Measurements from ENCODE around the gene GPR137.

DNA sequence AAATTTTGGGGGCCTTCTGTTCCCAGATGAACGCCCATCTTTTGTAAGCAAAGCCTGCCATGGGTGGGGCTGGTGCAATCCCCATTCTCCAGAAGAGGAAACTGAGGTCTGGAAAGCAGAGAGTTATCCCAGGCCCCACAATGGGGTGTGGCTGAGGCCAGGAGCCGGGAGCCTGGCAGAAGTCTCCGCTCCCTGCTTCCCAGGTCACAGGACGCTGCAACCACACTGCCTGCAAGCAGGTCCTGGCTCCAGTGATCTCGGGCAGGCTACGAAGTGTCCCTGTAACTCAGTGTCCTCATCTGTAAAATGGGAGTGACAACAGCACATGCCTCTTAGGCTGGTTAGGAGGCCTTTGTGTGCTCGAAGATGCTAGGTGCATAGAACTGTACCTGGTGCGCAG is 32.6 kb upstream of the GPR137 start:
- TF ChIP-seq, protein P1, sequence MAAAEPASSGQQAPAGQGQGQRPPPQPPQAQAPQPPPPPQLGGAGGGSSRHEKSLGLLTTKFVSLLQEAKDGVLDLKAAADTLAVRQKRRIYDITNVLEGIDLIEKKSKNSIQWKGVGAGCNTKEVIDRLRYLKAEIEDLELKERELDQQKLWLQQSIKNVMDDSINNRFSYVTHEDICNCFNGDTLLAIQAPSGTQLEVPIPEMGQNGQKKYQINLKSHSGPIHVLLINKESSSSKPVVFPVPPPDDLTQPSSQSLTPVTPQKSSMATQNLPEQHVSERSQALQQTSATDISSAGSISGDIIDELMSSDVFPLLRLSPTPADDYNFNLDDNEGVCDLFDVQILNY (CRISPR knock-in tag; IDR thresholded peaks at IDR 0.05), result no peak
- no peak for TF ChIP-seq ZFPM2 (CRISPR knock-in tag; IDR thresholded peaks at IDR 0.05)
- no peak for TF ChIP-seq EGR1 (conservative IDR thresholded peaks at IDR 0.05)
- no peak for TF ChIP-seq SAFB2 (IDR thresholded peaks at IDR 0.05; ENCODE audit: borderline replicate concordance, low read depth, low read length, severe bottlenecking)
- TF ChIP-seq POLR2AphosphoS5 (IDR thresholded peaks at IDR 0.05; ENCODE audit: control insufficient read depth, insufficient read depth, low read depth, low read length), result no peak
- no peak for TF ChIP-seq PCBP1 (IDR thresholded peaks at IDR 0.05; ENCODE audit: low read depth, low read length, poor library complexity, severe bottlenecking)
- TF ChIP-seq, protein P2, sequence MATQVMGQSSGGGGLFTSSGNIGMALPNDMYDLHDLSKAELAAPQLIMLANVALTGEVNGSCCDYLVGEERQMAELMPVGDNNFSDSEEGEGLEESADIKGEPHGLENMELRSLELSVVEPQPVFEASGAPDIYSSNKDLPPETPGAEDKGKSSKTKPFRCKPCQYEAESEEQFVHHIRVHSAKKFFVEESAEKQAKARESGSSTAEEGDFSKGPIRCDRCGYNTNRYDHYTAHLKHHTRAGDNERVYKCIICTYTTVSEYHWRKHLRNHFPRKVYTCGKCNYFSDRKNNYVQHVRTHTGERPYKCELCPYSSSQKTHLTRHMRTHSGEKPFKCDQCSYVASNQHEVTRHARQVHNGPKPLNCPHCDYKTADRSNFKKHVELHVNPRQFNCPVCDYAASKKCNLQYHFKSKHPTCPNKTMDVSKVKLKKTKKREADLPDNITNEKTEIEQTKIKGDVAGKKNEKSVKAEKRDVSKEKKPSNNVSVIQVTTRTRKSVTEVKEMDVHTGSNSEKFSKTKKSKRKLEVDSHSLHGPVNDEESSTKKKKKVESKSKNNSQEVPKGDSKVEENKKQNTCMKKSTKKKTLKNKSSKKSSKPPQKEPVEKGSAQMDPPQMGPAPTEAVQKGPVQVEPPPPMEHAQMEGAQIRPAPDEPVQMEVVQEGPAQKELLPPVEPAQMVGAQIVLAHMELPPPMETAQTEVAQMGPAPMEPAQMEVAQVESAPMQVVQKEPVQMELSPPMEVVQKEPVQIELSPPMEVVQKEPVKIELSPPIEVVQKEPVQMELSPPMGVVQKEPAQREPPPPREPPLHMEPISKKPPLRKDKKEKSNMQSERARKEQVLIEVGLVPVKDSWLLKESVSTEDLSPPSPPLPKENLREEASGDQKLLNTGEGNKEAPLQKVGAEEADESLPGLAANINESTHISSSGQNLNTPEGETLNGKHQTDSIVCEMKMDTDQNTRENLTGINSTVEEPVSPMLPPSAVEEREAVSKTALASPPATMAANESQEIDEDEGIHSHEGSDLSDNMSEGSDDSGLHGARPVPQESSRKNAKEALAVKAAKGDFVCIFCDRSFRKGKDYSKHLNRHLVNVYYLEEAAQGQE (IDR thresholded peaks at IDR 0.05; ENCODE audit: borderline replicate concordance), result no peak
- TF ChIP-seq, protein P2 (CRISPR knock-in tag; IDR thresholded peaks at IDR 0.05; ENCODE audit: low read depth), result no peak
- TF ChIP-seq, protein P3, sequence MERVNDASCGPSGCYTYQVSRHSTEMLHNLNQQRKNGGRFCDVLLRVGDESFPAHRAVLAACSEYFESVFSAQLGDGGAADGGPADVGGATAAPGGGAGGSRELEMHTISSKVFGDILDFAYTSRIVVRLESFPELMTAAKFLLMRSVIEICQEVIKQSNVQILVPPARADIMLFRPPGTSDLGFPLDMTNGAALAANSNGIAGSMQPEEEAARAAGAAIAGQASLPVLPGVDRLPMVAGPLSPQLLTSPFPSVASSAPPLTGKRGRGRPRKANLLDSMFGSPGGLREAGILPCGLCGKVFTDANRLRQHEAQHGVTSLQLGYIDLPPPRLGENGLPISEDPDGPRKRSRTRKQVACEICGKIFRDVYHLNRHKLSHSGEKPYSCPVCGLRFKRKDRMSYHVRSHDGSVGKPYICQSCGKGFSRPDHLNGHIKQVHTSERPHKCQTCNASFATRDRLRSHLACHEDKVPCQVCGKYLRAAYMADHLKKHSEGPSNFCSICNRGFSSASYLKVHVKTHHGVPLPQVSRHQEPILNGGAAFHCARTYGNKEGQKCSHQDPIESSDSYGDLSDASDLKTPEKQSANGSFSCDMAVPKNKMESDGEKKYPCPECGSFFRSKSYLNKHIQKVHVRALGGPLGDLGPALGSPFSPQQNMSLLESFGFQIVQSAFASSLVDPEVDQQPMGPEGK (CRISPR knock-in tag; IDR thresholded peaks at IDR 0.05; ENCODE audit: borderline replicate concordance), result no peak
- no peak for TF ChIP-seq YY1 (IDR thresholded peaks at IDR 0.05; ENCODE audit: borderline replicate concordance in 1 of 3, control insufficient read depth in 1 of 3, extremely low read depth in 1 of 3, insufficient read depth in 3 of 3, insufficient read length in 1 of 3, insufficient replicate concordance in 2 of 3, low read depth in 1 of 3, low read length in 2 of 3)
- no peak for TF ChIP-seq CBX3 (IDR thresholded peaks at IDR 0.05; ENCODE audit: borderline replicate concordance in 1 of 2, low read length in 2 of 2)
- no peak for TF ChIP-seq SMARCA4 (IDR thresholded peaks at IDR 0.05)
